ENCODE results near the gene RNF44.
"Not testable (repeated sequence)": the region's sequence is repeated elsewhere in the genome, so short reads cannot be mapped to it uniquely, and the experiment has no call there.

RNF44 gene

GRCh38 chr5:176515396-176515795 lies 21.8 kb downstream of the RNF44 start:
- DNase-seq, result no peak

- DNase-seq, result no peak
Observed at GRCh38 chr5:176514244-176514950, 22.8 kb downstream of the RNF44 start.

DNA sequence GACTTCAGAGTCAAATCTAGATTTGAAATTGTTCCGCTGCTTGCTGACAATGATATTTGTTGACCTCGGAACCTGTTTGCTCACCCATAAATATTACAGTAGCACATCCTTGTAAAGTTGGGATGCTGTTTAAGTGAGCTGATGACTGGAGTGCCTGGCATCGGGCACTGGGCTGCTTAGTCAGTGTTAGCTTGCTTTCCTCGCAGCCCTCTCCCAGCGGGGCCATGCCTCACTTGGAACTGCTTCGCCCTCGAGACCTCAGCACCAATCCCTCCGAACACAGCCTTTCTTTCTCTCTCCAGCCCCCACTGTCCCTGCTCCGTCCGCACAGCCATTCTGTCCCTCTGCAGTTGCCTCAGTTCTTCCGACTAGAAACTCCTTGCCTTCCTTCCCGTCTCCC lies 23.4 kb downstream of the RNF44 start:
- DNase-seq, result no peak

- no peak for DNase-seq
Observed at GRCh38 chr5:176508603-176509002, 28.6 kb downstream of the RNF44 start.

GRCh38 chr5:176507911-176508310 lies 29.3 kb downstream of the RNF44 start:
- no peak for DNase-seq

DNA sequence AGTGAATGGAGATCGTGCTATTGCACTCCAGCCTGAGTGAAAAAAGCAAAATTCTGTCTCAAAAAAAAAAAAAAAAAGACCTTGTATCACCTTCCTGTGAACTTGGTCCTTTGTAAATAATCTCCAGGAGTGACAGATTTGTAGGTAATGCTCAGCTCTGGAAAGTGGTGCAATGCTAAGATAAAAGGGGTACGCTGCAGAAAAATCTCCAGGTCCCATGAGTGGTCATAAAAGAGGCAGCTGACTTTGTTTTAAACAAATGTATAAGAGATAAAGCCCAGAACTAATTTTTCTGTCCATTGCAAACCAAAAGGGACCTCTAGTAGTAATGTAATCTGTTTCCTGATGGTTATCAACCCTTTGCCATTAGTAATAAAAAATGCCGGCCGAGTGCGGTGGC lies 33.7 kb downstream of the RNF44 start:
- no peak for DNase-seq

GRCh38 chr5:176501333-176501732 lies 35.9 kb downstream of the RNF44 start:
- DNase-seq, result no peak

DNA sequence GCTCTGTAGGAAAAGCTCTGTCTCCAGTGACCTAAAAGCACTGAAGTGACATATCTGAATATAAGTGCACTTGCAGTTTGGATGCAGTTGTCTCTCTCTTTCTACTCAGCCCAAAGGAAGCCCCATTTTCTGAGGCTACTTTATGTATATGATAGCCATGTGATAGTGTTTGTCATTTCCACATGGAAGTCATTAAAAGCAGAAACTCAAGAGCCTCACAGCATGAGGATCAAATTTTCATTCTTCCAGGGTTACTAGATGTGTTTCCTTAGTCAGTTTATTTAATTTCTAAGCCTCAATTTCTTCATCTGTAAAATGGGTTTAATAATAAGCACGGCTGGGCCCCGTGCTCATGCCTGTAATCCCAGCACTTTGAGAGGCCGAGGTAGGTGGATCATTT lies 36.7 kb downstream of the RNF44 start:
- DNase-seq, result no peak

DNA sequence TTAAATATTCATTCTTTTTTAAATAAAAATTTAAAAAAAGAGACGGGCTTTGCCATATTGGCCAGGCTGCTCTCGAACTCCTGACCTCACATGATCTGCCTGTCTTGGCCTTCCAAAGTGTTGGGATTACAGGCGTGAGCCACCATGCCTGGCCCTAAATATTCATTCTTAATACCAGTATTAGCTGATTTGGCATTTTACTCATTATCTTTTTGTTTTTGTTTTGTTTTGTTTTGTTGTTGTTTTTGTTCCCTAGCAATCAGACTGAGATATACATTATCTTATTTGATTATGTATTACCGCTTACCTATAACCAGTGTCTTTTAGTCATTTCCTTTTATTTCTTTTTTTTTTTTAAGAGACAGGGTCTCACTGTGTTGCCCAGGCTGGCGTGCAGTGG lies 37.9 kb downstream of the RNF44 start:
- DNase-seq, result no peak

GRCh38 chr5:176497852-176498251 lies 39.4 kb downstream of the RNF44 start:
- DNase-seq, result no peak

- no peak for DNase-seq
Observed at GRCh38 chr5:176492431-176492830, 44.8 kb downstream of the RNF44 start.

GRCh38 chr5:176491901-176492300 lies 45.3 kb downstream of the RNF44 start:
- DNase-seq, result no peak

- DNase-seq, result no peak
Observed at GRCh38 chr5:176491101-176491502, 46.1 kb downstream of the RNF44 start.

GRCh38 chr5:176490301-176490700 lies 46.9 kb downstream of the RNF44 start:
- no peak for DNase-seq

DNA sequence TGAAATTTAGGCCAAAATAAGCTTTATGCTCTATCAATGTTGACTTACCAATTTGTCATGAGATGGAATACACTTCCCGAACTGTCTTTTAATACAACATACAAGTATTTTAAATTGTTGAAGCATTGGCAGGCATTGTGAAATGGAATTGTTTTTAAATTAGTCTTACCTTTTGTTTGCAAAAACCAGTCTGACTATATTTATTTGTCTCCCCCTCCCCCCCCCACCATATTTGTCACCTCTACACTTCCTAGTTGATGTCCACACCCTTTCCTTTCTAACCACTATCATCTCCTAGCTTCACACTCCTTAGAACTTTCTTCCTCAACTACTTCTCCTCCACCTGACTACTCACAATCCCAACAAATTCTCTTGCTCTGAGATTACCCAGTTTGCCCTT lies 48.1 kb downstream of the RNF44 start:
- no peak for DNase-seq

- not testable (repeated sequence) for DNase-seq
Observed at GRCh38 chr5:176487160-176487559, 50.0 kb downstream of the RNF44 start.

- no peak for DNase-seq
Observed at GRCh38 chr5:176486189-176486757, 50.9 kb downstream of the RNF44 start.

- no peak for DNase-seq
Observed at GRCh38 chr5:176485176-176485575, 52.0 kb downstream of the RNF44 start.

GRCh38 chr5:176481711-176482110 lies 55.5 kb downstream of the RNF44 start:
- no peak for DNase-seq

Data from NCI-H187 treated with DMSO at 0.1 percent for 48 hours (cell line).